OCI-LY3 (cell line): ENCODE data around the gene BOLL.
"Not testable (repeated sequence)": the region's sequence is repeated elsewhere in the genome, so short reads cannot be mapped to it uniquely, and the experiment has no call there.

ENCODE experiments used
- H2AFZ ChIP-seq: fragments of 200-600, 300-600 bp; shearing (Covaris generic); 2 replicates; pipeline ENCODE4 v1.6.0; 2014; ENCODE audit warnings: antibody characterized with exemption, low read depth, low read length
- H3K27ac ChIP-seq: fragments of 200-600, 300-600 bp; sonication (generic); 2 replicates; pipeline ENCODE4 v1.5.1; 2014; ENCODE audit warnings: mild to moderate bottlenecking, low read length, moderate library complexity, mixed read lengths
- H3K27me3 ChIP-seq: fragments of 200-600, 300-600 bp; sonication (generic); 2 replicates; pipeline ENCODE4 v1.6.1; 2014; ENCODE audit warnings: low read depth, low read length, mixed read lengths
- H3K36me3 ChIP-seq: fragments of 200-600, 300-600 bp; sonication (generic); replicated peaks from 2 replicates; pipeline ENCODE3; 2014; ENCODE audit warnings: low read depth, low read length, mixed read lengths
- H3K4me1 ChIP-seq: fragments of 300-600, 200-600 bp; sonication (generic); 2 replicates; pipeline ENCODE4 v1.6.1; 2014; ENCODE audit warnings: low read length, mixed read lengths
- H3K4me2 ChIP-seq: fragments of 200-600, 300-600 bp; sonication (generic); 2 replicates; pipeline ENCODE4 v1.6.1; 2014; ENCODE audit warnings: low read length, mixed read lengths
- H3K4me3 ChIP-seq: fragments of 300-600, 200-600 bp; sonication (generic); 2 replicates; pipeline ENCODE4 v1.5.1; 2014; ENCODE audit warnings: antibody characterized with exemption, mild to moderate bottlenecking, low read length, moderate library complexity
- H3K79me2 ChIP-seq: fragments of 300-600, 200-600 bp; shearing (Covaris generic); 2 replicates; pipeline ENCODE4 v1.6.1; 2014; ENCODE audit warnings: mild to moderate bottlenecking, low read length, mixed read lengths
- H3K9ac ChIP-seq: fragments of 300-600, 200-600 bp; shearing (Covaris generic); 2 replicates; pipeline ENCODE4 v1.6.0; 2014; ENCODE audit warnings: mild to moderate bottlenecking, low read length, moderate library complexity
- H3K9me3 ChIP-seq: fragments of 200-600, 300-600 bp; shearing (Covaris generic); 2 replicates; pipeline ENCODE4 v1.6.1; 2014; ENCODE audit warnings: low read length, mixed read lengths; ENCODE audit not compliant: insufficient read depth
- H4K20me1 ChIP-seq: fragments of 200-600, 300-600 bp; sonication (generic); 2 replicates; pipeline ENCODE4 v1.6.1; 2016; ENCODE audit warnings: low read length, mixed read lengths; ENCODE audit not compliant: insufficient read depth
- EZH2phosphoT487 ChIP-seq: fragments of 200-600 bp; shearing (Covaris generic); IDR thresholded peaks from 2 replicates; pipeline ENCODE4 v1.6.1; 2018; ENCODE audit warnings: antibody characterized with exemption, mixed run types, low read depth
- TF ChIP-seq, protein P1 (sequence below): fragments of 200-600, 300-600 bp; sonication (generic); IDR thresholded peaks from 2 replicates; pipeline ENCODE4 v1.5.1; 2014; ENCODE audit warnings: antibody characterized with exemption, low read length, low read depth

BOLL gene

DNA sequence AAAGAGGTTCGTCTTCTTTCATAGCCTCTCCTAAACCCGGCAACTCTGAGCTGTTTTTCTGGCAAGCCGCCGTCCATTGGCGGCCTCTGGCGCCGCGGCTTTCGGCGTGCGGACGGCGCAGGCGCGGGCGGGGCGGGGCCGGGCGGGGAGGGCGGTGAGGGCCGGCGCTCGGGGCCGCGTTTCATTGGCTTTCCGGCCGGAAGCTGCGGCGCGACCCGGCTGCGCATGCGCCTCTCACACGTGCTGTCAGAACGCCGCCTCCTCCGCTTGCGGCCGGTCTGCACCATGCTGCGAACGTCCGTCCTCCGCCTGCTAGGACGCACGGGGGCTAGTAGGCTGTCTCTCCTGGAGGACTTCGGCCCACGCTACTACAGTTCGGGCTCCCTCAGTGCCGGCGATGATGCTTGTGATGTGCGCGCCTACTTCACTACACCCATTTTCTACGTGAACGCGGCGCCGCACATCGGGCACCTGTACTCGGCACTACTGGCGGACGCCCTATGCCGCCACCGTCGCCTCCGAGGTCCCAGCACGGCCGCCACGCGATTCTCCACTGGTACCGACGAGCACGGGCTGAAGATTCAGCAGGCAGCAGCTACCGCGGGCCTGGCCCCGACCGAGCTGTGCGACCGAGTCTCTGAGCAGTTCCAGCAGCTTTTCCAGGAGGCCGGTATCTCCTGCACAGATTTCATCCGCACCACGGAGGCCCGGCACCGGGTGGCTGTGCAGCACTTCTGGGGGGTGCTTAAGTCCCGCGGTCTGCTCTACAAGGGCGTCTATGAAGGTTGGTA, 79.8 kb downstream of the BOLL start, which contains the start of gene MARS2:
Gene MARS2, plus strand, starts transcription at position 249 of the 791 bp plus-strand sequence. Its CDS starts 37 bp downstream, at position 286.
- peak within 1 kb of the TSS; percentile 97 for H3K4me2 ChIP-seq
- H3K9ac ChIP-seq, result peak within 1 kb of the TSS; percentile 83
- H3K27ac ChIP-seq, result peak within 1 kb of the TSS; percentile 37; the same call in 1 of the 2 replicates
- H3K4me1 ChIP-seq, result peaks cover 29% of the 10 kb centered on the region
- peaks cover 7% of the 10 kb centered on the region for H3K36me3 ChIP-seq
- no peak for TF ChIP-seq EZH2phosphoT487
- TF ChIP-seq, protein P1, sequence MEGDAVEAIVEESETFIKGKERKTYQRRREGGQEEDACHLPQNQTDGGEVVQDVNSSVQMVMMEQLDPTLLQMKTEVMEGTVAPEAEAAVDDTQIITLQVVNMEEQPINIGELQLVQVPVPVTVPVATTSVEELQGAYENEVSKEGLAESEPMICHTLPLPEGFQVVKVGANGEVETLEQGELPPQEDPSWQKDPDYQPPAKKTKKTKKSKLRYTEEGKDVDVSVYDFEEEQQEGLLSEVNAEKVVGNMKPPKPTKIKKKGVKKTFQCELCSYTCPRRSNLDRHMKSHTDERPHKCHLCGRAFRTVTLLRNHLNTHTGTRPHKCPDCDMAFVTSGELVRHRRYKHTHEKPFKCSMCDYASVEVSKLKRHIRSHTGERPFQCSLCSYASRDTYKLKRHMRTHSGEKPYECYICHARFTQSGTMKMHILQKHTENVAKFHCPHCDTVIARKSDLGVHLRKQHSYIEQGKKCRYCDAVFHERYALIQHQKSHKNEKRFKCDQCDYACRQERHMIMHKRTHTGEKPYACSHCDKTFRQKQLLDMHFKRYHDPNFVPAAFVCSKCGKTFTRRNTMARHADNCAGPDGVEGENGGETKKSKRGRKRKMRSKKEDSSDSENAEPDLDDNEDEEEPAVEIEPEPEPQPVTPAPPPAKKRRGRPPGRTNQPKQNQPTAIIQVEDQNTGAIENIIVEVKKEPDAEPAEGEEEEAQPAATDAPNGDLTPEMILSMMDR, result no peak
- H3K79me2 ChIP-seq, result peaks cover 49% of the 10 kb centered on the region
- H3K4me3 ChIP-seq, result peak within 1 kb of the TSS; percentile 81
- H3K9me3 ChIP-seq, result no peaks in the 10 kb centered on the region
- H3K27me3 ChIP-seq, result no peaks in the 10 kb centered on the region
- peaks cover 29% of the 10 kb centered on the region for H4K20me1 ChIP-seq
- H2AFZ ChIP-seq, result peak within 1 kb of the TSS; percentile 97

DNA sequence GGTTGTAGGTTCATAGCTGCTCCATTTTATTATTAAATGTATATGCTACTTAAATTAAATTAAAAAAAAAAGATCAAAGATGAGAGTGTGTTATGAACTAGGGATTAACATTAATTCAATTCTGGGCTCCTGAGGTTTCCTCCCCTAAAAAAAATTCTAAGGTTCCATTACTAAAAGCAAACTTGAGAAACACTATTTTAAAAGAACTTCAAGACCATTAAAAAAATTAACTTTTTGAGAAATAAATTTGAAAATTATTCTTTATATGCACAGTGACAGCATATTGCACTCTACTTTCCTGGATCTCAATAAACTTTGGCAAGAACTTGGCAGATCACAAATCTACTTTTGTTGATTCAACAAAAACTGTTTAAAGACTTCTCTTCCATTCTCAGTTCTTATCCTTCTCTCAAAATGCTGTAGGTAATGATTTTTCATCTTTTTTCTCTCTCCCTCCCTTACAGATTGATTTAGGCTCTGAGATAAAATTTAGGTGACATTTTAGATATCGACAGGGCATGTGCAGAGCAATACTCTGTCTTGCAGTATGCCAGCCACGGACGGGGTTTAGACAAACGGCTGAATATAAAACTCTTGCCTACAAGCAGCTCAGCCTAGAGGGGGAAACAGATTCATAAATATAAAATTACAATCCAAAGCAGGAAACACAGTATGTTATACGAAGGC, 80.5 kb downstream of the BOLL start:
- Histone ChIP-seq H3K27me3 (no peaks in the 10 kb centered on the region), H3K27ac (peak overlapping the region; percentile 37; the same call in 1 of the 2 replicates), H3K79me2 (peaks cover 42% of the 10 kb centered on the region), H3K4me2 (peak overlapping the region; percentile 90), H3K36me3 (peaks cover 6% of the 10 kb centered on the region), H3K4me3 (peak overlapping the region; percentile 81), H2AFZ (peak overlapping the region; percentile 97), H3K9me3 (no peaks in the 10 kb centered on the region), H4K20me1 (peaks cover 21% of the 10 kb centered on the region), H3K4me1 (peaks cover 22% of the 10 kb centered on the region), H3K9ac (peak overlapping the region; percentile 83)
- no peak for TF ChIP-seq EZH2phosphoT487
- TF ChIP-seq, protein P1, result no peak

DNA sequence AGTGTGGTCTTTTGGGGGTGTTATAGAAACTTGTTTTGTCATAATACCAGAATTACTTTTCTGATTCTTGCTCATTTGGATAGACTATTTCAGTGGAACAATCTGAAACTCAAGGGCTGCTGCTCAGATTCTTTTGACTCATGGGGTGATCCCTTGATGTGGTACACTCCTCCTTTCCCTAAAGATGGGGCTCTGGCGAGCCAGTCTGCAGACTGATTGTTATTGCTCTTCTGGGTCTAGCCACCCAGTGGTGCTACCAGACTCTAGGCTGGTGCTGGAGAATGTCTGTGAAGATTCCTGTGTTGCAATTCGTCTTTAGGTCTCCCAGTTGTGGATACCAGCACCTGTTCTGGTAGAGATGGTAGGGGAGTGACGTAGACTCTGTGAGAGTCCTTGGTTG, 84.2 kb downstream of the BOLL start:
- peaks cover 8% of the 10 kb centered on the region for H3K79me2 ChIP-seq
- no peak overlapping the region for H3K4me3 ChIP-seq
- no peaks in the 10 kb centered on the region for H3K27me3 ChIP-seq
- H3K36me3 ChIP-seq, result no peaks in the 10 kb centered on the region
- no peak overlapping the region for H3K4me2 ChIP-seq
- no peak overlapping the region for H3K27ac ChIP-seq
- H3K4me1 ChIP-seq, result 0 out of 2 replicates have a peak, but pooled peaks cover 3% of the 10 kb centered on the region
- H4K20me1 ChIP-seq, result no peaks in the 10 kb centered on the region
- no peak for TF ChIP-seq EZH2phosphoT487
- no peak overlapping the region for H3K9ac ChIP-seq
- no peak overlapping the region for H2AFZ ChIP-seq
- no peaks in the 10 kb centered on the region for H3K9me3 ChIP-seq

DNA sequence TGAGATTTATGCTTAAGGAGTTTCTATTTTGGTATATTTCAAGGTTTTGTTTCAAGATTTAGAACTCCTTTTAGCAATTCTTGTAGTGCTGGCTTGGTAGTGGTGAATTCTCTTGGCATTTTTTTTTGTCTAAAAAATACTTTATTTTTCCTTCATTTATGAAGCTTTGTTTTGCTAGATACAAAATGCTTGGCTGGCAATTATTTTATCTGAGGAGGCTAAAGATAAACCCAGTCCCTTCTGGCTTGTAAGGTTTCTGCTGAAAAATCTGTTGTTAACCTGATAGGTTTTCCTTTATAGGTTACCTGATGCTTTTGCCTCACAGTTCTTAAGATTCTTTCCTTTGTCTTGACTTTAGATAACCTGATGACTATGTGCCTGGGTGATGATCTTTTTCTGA, 85.4 kb downstream of the BOLL start:
- H3K9me3 ChIP-seq, H3K27me3 ChIP-seq: not testable (repeated sequence)

DNA sequence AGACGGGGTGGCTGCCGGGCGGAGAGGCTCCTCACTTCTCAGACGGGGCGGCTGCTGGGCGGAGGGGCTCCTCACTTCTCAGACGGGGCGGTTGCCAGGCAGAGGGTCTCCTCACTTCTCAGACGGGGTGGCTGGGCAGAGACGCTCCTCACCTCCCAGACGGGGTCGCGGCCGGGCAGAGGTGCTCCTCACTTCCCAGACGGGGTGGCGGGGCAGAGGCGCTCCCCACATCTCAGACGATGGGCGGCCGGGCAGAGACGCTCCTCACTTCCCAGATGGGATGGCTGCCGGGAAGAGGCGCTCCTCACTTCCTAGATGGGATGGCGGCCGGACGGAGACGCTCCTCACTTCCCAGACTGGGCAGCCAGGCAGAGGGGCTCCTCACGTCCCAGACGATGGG, 88.5 kb downstream of the BOLL start:
- H3K4me2 ChIP-seq, H2AFZ ChIP-seq, H4K20me1 ChIP-seq, H3K27me3 ChIP-seq, H3K4me1 ChIP-seq, H3K4me3 ChIP-seq, H3K36me3 ChIP-seq, H3K27ac ChIP-seq, H3K9ac ChIP-seq, H3K79me2 ChIP-seq, H3K9me3 ChIP-seq: not testable (repeated sequence)

More for the DNA sequence above, 85.4 kb downstream of the BOLL start:
- H3K27ac ChIP-seq, H4K20me1 ChIP-seq, H3K79me2 ChIP-seq, H3K4me1 ChIP-seq, H3K4me2 ChIP-seq, H3K9ac ChIP-seq, H2AFZ ChIP-seq, H3K4me3 ChIP-seq, H3K36me3 ChIP-seq: not testable (repeated sequence)

DNA sequence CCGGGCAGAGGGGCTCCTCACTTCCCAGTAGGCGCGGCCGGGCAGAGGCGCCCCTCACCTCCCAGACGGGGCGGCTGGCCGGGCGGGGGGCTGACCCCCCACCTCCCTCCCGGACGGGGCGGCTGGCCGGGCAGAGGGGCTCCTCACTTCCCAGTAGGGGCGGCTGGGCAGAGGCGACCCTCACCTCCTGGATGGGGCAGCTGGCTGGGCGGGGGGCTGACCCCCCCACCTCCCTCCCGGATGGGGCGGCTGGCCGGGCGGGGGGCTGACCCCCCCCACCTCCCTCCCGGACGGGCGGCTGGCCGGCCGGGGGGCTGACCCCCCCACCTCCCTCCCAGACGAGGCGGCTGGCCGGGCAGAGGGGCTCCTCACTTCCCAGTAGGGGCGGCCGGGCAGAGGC, 89.1 kb downstream of the BOLL start:
- not testable (repeated sequence) for H3K27me3 ChIP-seq, H3K79me2 ChIP-seq, H2AFZ ChIP-seq, H3K27ac ChIP-seq, H3K9me3 ChIP-seq, H3K4me2 ChIP-seq, H3K36me3 ChIP-seq, H3K9ac ChIP-seq, H3K4me1 ChIP-seq, H4K20me1 ChIP-seq, H3K4me3 ChIP-seq

DNA sequence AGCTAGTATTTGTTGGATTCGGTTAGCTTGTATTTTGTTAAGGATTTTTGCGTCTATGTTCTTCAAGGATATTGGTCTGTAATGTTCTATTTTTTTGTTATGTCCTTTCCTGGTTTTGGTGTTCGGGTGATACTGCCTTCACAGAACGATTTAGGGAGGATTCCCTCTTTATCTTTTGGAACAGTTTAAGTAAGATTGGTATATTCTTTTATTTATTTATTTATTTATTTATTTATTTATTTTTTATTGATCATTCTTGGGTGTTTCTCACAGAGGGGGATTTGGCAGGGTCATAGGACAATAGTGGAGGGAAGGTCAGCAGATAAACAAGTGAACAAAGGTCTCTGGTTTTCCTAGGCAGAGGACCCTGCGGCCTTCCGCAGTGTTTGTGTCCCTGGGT, 89.9 kb downstream of the BOLL start:
- H2AFZ ChIP-seq, H3K27ac ChIP-seq, H4K20me1 ChIP-seq, H3K4me1 ChIP-seq, H3K79me2 ChIP-seq, H3K9me3 ChIP-seq, H3K36me3 ChIP-seq, H3K9ac ChIP-seq, H3K4me2 ChIP-seq, H3K4me3 ChIP-seq, H3K27me3 ChIP-seq: not testable (repeated sequence)
